GM12878 (cell line): ENCODE results near the gene INTU. TPM values are rescaled to one million over a fixed set of nuclear protein-coding genes. Genes with fewer than 3 reads are reported as not detected.
"Not testable (repeated sequence)": the region's sequence is repeated elsewhere in the genome, so short reads cannot be mapped to it uniquely, and the experiment has no call there.

Source experiments
- ATAC-seq: fragments of 200-7000 bp; cut with Tn5 transposase; 3 replicates; pipeline ENCODE4 v1.9.1; 2020; ENCODE audit warnings: mild to moderate bottlenecking, moderate library complexity
- BruUV-seq: library from RNA; stranded (reverse); fragments of 400-500 nt; replicated peaks from 2 replicates; lab custom pipeline; 2021; lab: Mats Ljungman, UMichigan
- CTCF ChIA-PET: fragments of 300-600 bp; sonication (Branson Sonifier 250); formaldehyde crosslinking; extraction: SDS; loops from one replicate; lab custom pipeline; 2021; ENCODE audit warnings: inconsistent platforms; lab: Yijun Ruan, JAX
- POLR2A ChIA-PET: fragments of 350-600 bp; formaldehyde crosslinking; extraction: SDS; loops from one replicate; lab custom pipeline; 2021; ENCODE audit warnings: inconsistent platforms; lab: Charles Lee
- RAD21 ChIA-PET: fragments of 300-600 bp; sonication (Branson Sonifier 250); formaldehyde crosslinking; loops from one replicate; lab custom pipeline; 2023; ENCODE audit warnings: antibody characterized with exemption; ENCODE audit not compliant: unreplicated experiment; lab: Charles Lee
- SMC1A ChIA-PET: fragments of 300-600 bp; sonication (Branson Sonifier 250); formaldehyde crosslinking; loops from one replicate; lab custom pipeline; 2023; ENCODE audit not compliant: unreplicated experiment, uncharacterized antibody; lab: Charles Lee
- DNase-seq: peaks from one replicate; pipeline ENCODE4 v3.0.0-alpha.2; 2011; ENCODE audit warnings: low read depth, low spot score
- FAIRE-seq: peaks from 3 replicates; lab custom pipeline; 2011; peaks lifted over from hg19 to GRCh38; lab: Jason Lieb, UNC
- H2AFZ ChIP-seq: 2 replicates; pipeline ENCODE4 v1.6.0; 2011; ENCODE audit warnings: low read depth, low read length, control low read depth; ENCODE audit not compliant: control insufficient read depth
- H3K27ac ChIP-seq: 2 replicates; pipeline ENCODE4 v1.5.1; 2011; ENCODE audit warnings: control low read depth; ENCODE audit not compliant: control insufficient read depth, insufficient read depth
- H3K27me3 ChIP-seq, 2 experiments: replicated peaks in 1 of 2; 2 replicates each; pipeline versions ENCODE4 v1.6.0 to v1.6.1; 2011; ENCODE audit warnings: low read length in 1 of 2; ENCODE audit not compliant: control insufficient read depth in 2 of 2, insufficient read depth in 2 of 2
- H3K36me3 ChIP-seq, 2 experiments: 2 replicates each; pipeline ENCODE4 v1.5.1; 2011; ENCODE audit warnings: low read length in 1 of 2; ENCODE audit not compliant: control insufficient read depth in 2 of 2, insufficient read depth in 2 of 2
- H3K4me1 ChIP-seq: 2 replicates; pipeline ENCODE4 v1.6.1; 2011; ENCODE audit warnings: mild to moderate bottlenecking, low read length, moderate library complexity, mixed read lengths; ENCODE audit not compliant: control insufficient read depth, insufficient read depth
- H3K4me2 ChIP-seq: 2 replicates; pipeline ENCODE4 v1.6.0; 2011; ENCODE audit warnings: control low read depth; ENCODE audit not compliant: control insufficient read depth, insufficient read depth
- H3K4me3 ChIP-seq: fragments of 200-600 bp; sonication (generic); 2 replicates; pipeline ENCODE4 v1.5.1; 2016
- H3K79me2 ChIP-seq: 2 replicates; pipeline ENCODE4 v1.6.0; 2011; ENCODE audit warnings: low read length; ENCODE audit not compliant: control insufficient read depth, insufficient read depth
- H3K9ac ChIP-seq: 2 replicates; pipeline ENCODE4 v1.8.0; 2011; ENCODE audit warnings: low read length, control low read depth, mixed read lengths; ENCODE audit not compliant: control insufficient read depth, insufficient read depth
- H3K9me3 ChIP-seq: replicated peaks from 3 replicates; pipeline ENCODE4 v1.5.1; 2011; ENCODE audit warnings: mild to moderate bottlenecking, low read length; ENCODE audit not compliant: control insufficient read depth, insufficient read depth
- H4K20me1 ChIP-seq: 2 replicates; pipeline ENCODE4 v1.6.0; 2011; ENCODE audit not compliant: control insufficient read depth, insufficient read depth
- IKZF1 ChIP-seq: fragments of 450-650 bp; conservative IDR thresholded peaks from 2 replicates; pipeline ENCODE4 v1.6.1; 2017; ENCODE audit warnings: antibody characterized with exemption, mild to moderate bottlenecking
- MLLT1 ChIP-seq: fragments of 450-650 bp; IDR thresholded peaks from 2 replicates; pipeline ENCODE4 v1.6.1; 2016; ENCODE audit warnings: mild to moderate bottlenecking
- SMAD1 ChIP-seq: fragments of 450-650 bp; IDR thresholded peaks from 2 replicates; pipeline ENCODE4 v1.6.1; 2018; ENCODE audit warnings: mild to moderate bottlenecking, low read depth; ENCODE audit not compliant: partially characterized antibody
- WGBS: methylation state at CpG from one replicate; pipeline ENCODE4 v1.1.6; 2016; ENCODE audit warnings: low lambda C conversion rate; ENCODE audit not compliant: insufficient replicate concordance, insufficient coverage; ENCODE audit errors: missing lambda C conversion rate; 5-methylcytosine and 5-hydroxymethylcytosine counted together
- in situ Hi-C: fragments of 300-500 bp; cut with MboI; formaldehyde crosslinking; loops from 9 replicates; pipeline ENCODE4 v1.14.3; 2018; ENCODE audit warnings: mixed read lengths
- intact Hi-C: fragments of 100-400 bp; cut with micrococcal nuclease; formaldehyde crosslinking; loops from one replicate; pipeline ENCODE4 v1.14.2; 2022; ENCODE audit not compliant: unreplicated experiment
- polyA plus RNA-seq, 11 experiments: library from polyadenylated mRNA; depleted of rRNA in 4 of 11; unstranded in 6 of 11; stranded (reverse) in 5 of 11; fragments of >200 nt; fragmentation: Nextera tagmentation in 4 of 11; fragmentation: Illumina TruSeq in 1 of 11; extraction: Ambion mirVana in 4 of 11; extraction: Trizol in 1 of 11; gene quantifications; 1 replicate in 1 of 11; 2 replicates in 10 of 11; pipeline versions ENCODE4 v1.2.1 to v1.2.3, GENCODE V29; 2011 to 2016; ENCODE audit warnings: inconsistent platforms in 2 of 11, missing spikeins in 2 of 11, low read depth in 1 of 11
- total RNA-seq, 4 experiments: library from RNA; depleted of rRNA in 3 of 4; stranded (reverse); fragments of >200 nt in 3 of 4; fragmentation: Illumina TruSeq in 1 of 4; extraction: Trizol in 1 of 4; gene quantifications; 2 replicates each; pipeline versions ENCODE4 v1.2.1 to v1.2.3, GENCODE V29; 2013 to 2021

Gene INTU
- total and polyA plus RNA-seq, 10 of the 15 experiments (the other 5 are each of a cell fraction or from before 2014, with no cell fraction given): under 0.01 to 0.15 (median 0.01) TPM; not detected in 4

GRCh38 chr4:127586922-127587571 is 45.7 kb upstream of the INTU start (continued):
- TF ChIP-seq MLLT1 (no peak), IKZF1 (no peak), SMAD1 (no peak)

GRCh38 chr4:127589153-127589552 is 43.6 kb upstream of the INTU start:
- in situ Hi-C loops: not testable (repeated sequence)

More at GRCh38 chr4:127589153-127589552, 43.6 kb upstream of the INTU start:
- H3K27ac ChIP-seq, FAIRE-seq, ATAC-seq, H3K4me2 ChIP-seq, H3K79me2 ChIP-seq, BruUV-seq, H3K9me3 ChIP-seq, intact Hi-C loops, CTCF ChIA-PET, H3K4me1 ChIP-seq, SMC1A ChIA-PET, H3K9ac ChIP-seq, H3K4me3 ChIP-seq, RAD21 ChIA-PET, POLR2A ChIA-PET, H3K36me3 ChIP-seq, DNase-seq, H2AFZ ChIP-seq, H3K27me3 ChIP-seq, H4K20me1 ChIP-seq: not testable (repeated sequence)
- WGBS: 81% methylated on average over 8 of the region's 12 CpGs
